Mucosa of stomach (tissue), 1 donor: Measurements from ENCODE around the gene ZNRF1.
A peak's percentile ranks its signal among the peaks of the same experiment; 100 is the strongest.

Experiments
- H3K27me3 ChIP-seq: one replicate; pipeline ENCODE4 v1.7.0; 2013; ENCODE audit warnings: mild to moderate bottlenecking, low read length; ENCODE audit not compliant: control insufficient read depth, insufficient read depth
- H3K36me3 ChIP-seq: one replicate; pipeline ENCODE4 v1.7.0; 2013; ENCODE audit warnings: low read length; ENCODE audit not compliant: control insufficient read depth, insufficient read depth
- H3K4me1 ChIP-seq: one replicate; pipeline ENCODE4 v1.7.0; 2013; ENCODE audit warnings: mild to moderate bottlenecking, low read length; ENCODE audit not compliant: control insufficient read depth, insufficient read depth
- H3K4me3 ChIP-seq: one replicate; pipeline ENCODE4 v1.7.0; 2013; ENCODE audit warnings: low read length
- H3K9ac ChIP-seq: one replicate; pipeline ENCODE4 v1.7.0; 2013; ENCODE audit warnings: mild to moderate bottlenecking, low read length, moderate library complexity
- H3K9me3 ChIP-seq: one replicate; pipeline ENCODE4 v1.7.0; 2013; ENCODE audit warnings: mild to moderate bottlenecking, low read length, moderate library complexity; ENCODE audit not compliant: control insufficient read depth
- donor health status: Pancreatic carcinoma.

Gene ZNRF1

GRCh38 chr16:75111961-75112733 is 113.3 kb downstream of the ZNRF1 start:
- H3K27me3 ChIP-seq = no peaks in the 10 kb centered on the region
- H3K9ac ChIP-seq = no peak overlapping the region
- peaks cover 52% of the 10 kb centered on the region for H3K4me1 ChIP-seq
- peaks cover 4% of the 10 kb centered on the region for H3K36me3 ChIP-seq
- H3K4me3 ChIP-seq = no peak overlapping the region
- H3K9me3 ChIP-seq = no peaks in the 10 kb centered on the region

GRCh38 chr16:75112734-75113491 is 114.1 kb downstream of the ZNRF1 start:
- Histone ChIP-seq H3K4me3 (no peak overlapping the region), H3K4me1 (peaks cover 52% of the 10 kb centered on the region), H3K36me3 (peaks cover 4% of the 10 kb centered on the region), H3K9me3 (no peaks in the 10 kb centered on the region), H3K9ac (peak overlapping the region; percentile 17), H3K27me3 (no peaks in the 10 kb centered on the region)

- no peaks in the 10 kb centered on the region for H3K9me3 ChIP-seq
- H3K4me1 ChIP-seq = peaks cover 51% of the 10 kb centered on the region
- H3K9ac ChIP-seq = no peak overlapping the region
- H3K27me3 ChIP-seq = no peaks in the 10 kb centered on the region
- no peak overlapping the region for H3K4me3 ChIP-seq
- H3K36me3 ChIP-seq = peaks cover 4% of the 10 kb centered on the region
Observed at GRCh38 chr16:75113541-75114121, 114.8 kb downstream of the ZNRF1 start.

GRCh38 chr16:75114179-75114945 is 115.5 kb downstream of the ZNRF1 start:
- H3K9me3 ChIP-seq = no peaks in the 10 kb centered on the region
- H3K4me3 ChIP-seq = no peak overlapping the region
- H3K27me3 ChIP-seq = no peaks in the 10 kb centered on the region
- peaks cover 44% of the 10 kb centered on the region for H3K4me1 ChIP-seq
- peaks cover 4% of the 10 kb centered on the region for H3K36me3 ChIP-seq
- no peak overlapping the region for H3K9ac ChIP-seq

- H3K4me3 ChIP-seq = no peak overlapping the region
- H3K9me3 ChIP-seq = no peaks in the 10 kb centered on the region
- peak overlapping the region; percentile 62 for H3K9ac ChIP-seq
- peaks cover 36% of the 10 kb centered on the region for H3K4me1 ChIP-seq
- peaks cover 4% of the 10 kb centered on the region for H3K36me3 ChIP-seq
- no peaks in the 10 kb centered on the region for H3K27me3 ChIP-seq
Observed at GRCh38 chr16:75114946-75115825, 116.4 kb downstream of the ZNRF1 start.

- peak within 1 kb of the TSS; percentile 62 for H3K9ac ChIP-seq
- H3K4me1 ChIP-seq = peaks cover 25% of the 10 kb centered on the region
- no peaks in the 10 kb centered on the region for H3K9me3 ChIP-seq
Observed at GRCh38 chr16:75116081-75116910, 117.5 kb downstream of the ZNRF1 start, which contains the start of gene LDHD. Gene LDHD (minus strand): TSS chr16:75116780. CDS start chr16:75116720, 60 bp downstream.

GRCh38 chr16:75116911-75117245 is 118.1 kb downstream of the ZNRF1 start:
- Histone ChIP-seq H3K36me3 (peaks cover 4% of the 10 kb centered on the region), H3K4me3 (peak overlapping the region; percentile 74), H3K27me3 (no peaks in the 10 kb centered on the region), H3K9me3 (no peaks in the 10 kb centered on the region), H3K4me1 (peaks cover 19% of the 10 kb centered on the region), H3K9ac (peak overlapping the region; percentile 62)

More at GRCh38 chr16:75116081-75116910, 117.5 kb downstream of the ZNRF1 start, which contains the start of gene LDHD:
- H3K4me3 ChIP-seq = peak within 1 kb of the TSS; percentile 74
- H3K27me3 ChIP-seq = no peaks in the 10 kb centered on the region
- peaks cover 4% of the 10 kb centered on the region for H3K36me3 ChIP-seq

GRCh38 chr16:75118943-75119539 is 120.2 kb downstream of the ZNRF1 start:
- no peak overlapping the region for H3K4me3 ChIP-seq
- no peaks in the 10 kb centered on the region for H3K36me3 ChIP-seq
- no peaks in the 10 kb centered on the region for H3K27me3 ChIP-seq
- no peaks in the 10 kb centered on the region for H3K9me3 ChIP-seq
- H3K4me1 ChIP-seq = peaks cover 17% of the 10 kb centered on the region
- no peak overlapping the region for H3K9ac ChIP-seq

- Histone ChIP-seq H3K9me3 (no peaks in the 10 kb centered on the region), H3K9ac (no peak overlapping the region), H3K4me3 (no peak overlapping the region), H3K4me1 (peaks cover 12% of the 10 kb centered on the region), H3K27me3 (no peaks in the 10 kb centered on the region), H3K36me3 (no peaks in the 10 kb centered on the region)
Observed at GRCh38 chr16:75120253-75120652, 121.4 kb downstream of the ZNRF1 start.

- Histone ChIP-seq H3K9ac (no peak overlapping the region), H3K4me1 (no peaks in the 10 kb centered on the region), H3K27me3 (no peaks in the 10 kb centered on the region)
Observed at GRCh38 chr16:75121949-75122568, 123.2 kb downstream of the ZNRF1 start.

More at GRCh38 chr16:75121949-75122568, 123.2 kb downstream of the ZNRF1 start:
- H3K9me3 ChIP-seq = no peaks in the 10 kb centered on the region
- H3K36me3 ChIP-seq = no peaks in the 10 kb centered on the region
- H3K4me3 ChIP-seq = no peak overlapping the region
